IMR-90 (cell line): Measurements from ENCODE around the gene PRKN.

Experiments
- BHLHE40 ChIP-seq: fragments of 150-350 bp; IDR thresholded peaks from 2 replicates; pipeline ENCODE4 v1.6.1; 2016; ENCODE audit warnings: mild to moderate bottlenecking, low read depth, low read length
- CTCF ChIP-seq: conservative IDR thresholded peaks from 2 replicates; pipeline ENCODE4 v1.5.1; 2012; ENCODE audit warnings: mild to moderate bottlenecking, low read depth, low read length, improper control_type of control experiment
- ELK1 ChIP-seq: fragments of 150-350 bp; IDR thresholded peaks from 2 replicates; pipeline ENCODE4 v1.6.1; 2016; ENCODE audit warnings: low read depth, mild to moderate bottlenecking, low read length, moderate library complexity, borderline replicate concordance
- MAFK ChIP-seq: IDR thresholded peaks from 2 replicates; pipeline ENCODE4 v1.6.1; 2012; ENCODE audit warnings: low read depth, low read length, improper control_type of control experiment
- MAZ ChIP-seq: IDR thresholded peaks from 2 replicates; pipeline ENCODE4 v1.6.1; 2012; ENCODE audit warnings: low read depth, mild to moderate bottlenecking, low read length, improper control_type of control experiment, moderate library complexity, borderline replicate concordance
- MXI1 ChIP-seq: IDR thresholded peaks from 2 replicates; pipeline ENCODE4 v1.6.1; 2012; ENCODE audit warnings: low read depth, mild to moderate bottlenecking, low read length, moderate library complexity, borderline replicate concordance
- POLR2A ChIP-seq: IDR thresholded peaks from 2 replicates; pipeline ENCODE4 v1.6.1; 2012; ENCODE audit warnings: mild to moderate bottlenecking, low read depth, low read length
- RCOR1 ChIP-seq: IDR thresholded peaks from 2 replicates; pipeline ENCODE4 v1.6.1; 2012; ENCODE audit warnings: mild to moderate bottlenecking, low read length, improper control_type of control experiment; ENCODE audit not compliant: insufficient replicate concordance
- RFX5 ChIP-seq: IDR thresholded peaks from 2 replicates; pipeline ENCODE4 v1.8.0; 2012; ENCODE audit warnings: low read depth, mild to moderate bottlenecking, low read length, moderate library complexity
- USF2 ChIP-seq: fragments of 150-350 bp; IDR thresholded peaks from 2 replicates; pipeline ENCODE4 v1.6.1; 2017; ENCODE audit warnings: mild to moderate bottlenecking, antibody characterized with exemption, low read length, low read depth

- no peak for TF ChIP-seq POLR2A
- TF ChIP-seq CTCF = no peak
- TF ChIP-seq USF2 = no peak
- no peak for TF ChIP-seq RFX5
- TF ChIP-seq MAZ = no peak
- TF ChIP-seq RCOR1 = no peak
- TF ChIP-seq MXI1 = no peak
- TF ChIP-seq ELK1 = no peak
- no peak for TF ChIP-seq MAFK
- no peak for TF ChIP-seq BHLHE40
Measured at GRCh38 chr6:161683400-161683799, 1044.2 kb downstream of the PRKN start.
